OCI-LY1 (cell line): Measurements from ENCODE around the gene RFC1.

Source experiments
- H2AFZ ChIP-seq: fragments of 200-600 bp; sonication (generic), shearing (Covaris generic); 2 replicates; pipeline ENCODE4 v1.6.0; 2014; ENCODE audit warnings: antibody characterized with exemption, mild to moderate bottlenecking, low read length
- H3F3A ChIP-seq: fragments of 200-600 bp; sonication (generic), shearing (Covaris generic); 2 replicates; pipeline ENCODE4 v1.6.0; 2014; ENCODE audit warnings: mild to moderate bottlenecking, antibody characterized with exemption, low read length, moderate library complexity; ENCODE audit not compliant: insufficient read depth
- H3K27ac ChIP-seq: fragments of 200-600 bp; sonication (generic); 2 replicates; pipeline ENCODE4 v1.5.1; 2014; ENCODE audit warnings: low read length, mixed run types, mild to moderate bottlenecking, low read depth; ENCODE audit not compliant: poor library complexity, severe bottlenecking
- H3K27me3 ChIP-seq: fragments of 200-600 bp; sonication (generic); 2 replicates; pipeline ENCODE4 v1.6.0; 2014; ENCODE audit warnings: antibody characterized with exemption, mild to moderate bottlenecking, low read length, moderate library complexity; ENCODE audit not compliant: insufficient read depth
- H3K36me3 ChIP-seq: fragments of 200-600 bp; sonication (generic); 2 replicates; pipeline ENCODE4 v1.6.1; 2014; ENCODE audit warnings: mild to moderate bottlenecking, antibody characterized with exemption, low read length, moderate library complexity, mixed read lengths; ENCODE audit not compliant: insufficient read depth
- H3K4me1 ChIP-seq: fragments of 200-600 bp; sonication (generic); 2 replicates; pipeline ENCODE4 v1.5.1; 2014; ENCODE audit warnings: mild to moderate bottlenecking, low read length, moderate library complexity; ENCODE audit not compliant: insufficient read depth, severe bottlenecking
- H3K4me2 ChIP-seq: fragments of 200-600 bp; sonication (generic), shearing (Covaris generic); 2 replicates; pipeline ENCODE4 v1.6.1; 2014; ENCODE audit warnings: low read length
- H3K4me3 ChIP-seq: fragments of 200-600 bp; sonication (generic); 2 replicates; pipeline ENCODE4 v1.5.1; 2014; ENCODE audit warnings: low read length, low read depth, mild to moderate bottlenecking, mixed read lengths; ENCODE audit not compliant: poor library complexity, severe bottlenecking
- H3K79me2 ChIP-seq: fragments of 200-600 bp; shearing (Covaris generic); 2 replicates; pipeline ENCODE4 v1.6.1; 2016; ENCODE audit warnings: mixed run types, low read length, mixed read lengths; ENCODE audit not compliant: insufficient read depth
- H3K9ac ChIP-seq: fragments of 200-600 bp; sonication (generic), shearing (Covaris generic); 2 replicates; pipeline ENCODE4 v1.6.1; 2014; ENCODE audit warnings: mild to moderate bottlenecking, low read length, mixed read lengths
- H3K9me2 ChIP-seq: fragments of 200-600 bp; sonication (generic), shearing (Covaris generic); 2 replicates; pipeline ENCODE4 v1.6.1; 2014; ENCODE audit warnings: low read depth, mild to moderate bottlenecking, low read length, mixed read lengths
- H3K9me3 ChIP-seq: fragments of 200-600 bp; shearing (Covaris generic); 2 replicates; pipeline ENCODE4 v1.6.1; 2014; ENCODE audit warnings: low read length, mixed read lengths
- H4K20me1 ChIP-seq: fragments of 200-600 bp; sonication (generic), shearing (Covaris generic); 2 replicates; pipeline ENCODE4 v1.6.0; 2016; ENCODE audit warnings: mild to moderate bottlenecking, low read length; ENCODE audit not compliant: insufficient read depth
- EZH2 ChIP-seq: fragments of 200-600 bp; sonication (generic), shearing (Covaris generic); IDR thresholded peaks from 2 replicates; pipeline ENCODE4 v1.8.0; 2017; ENCODE audit warnings: borderline replicate concordance, mixed run types, mild to moderate bottlenecking, antibody characterized with exemption, low read length, moderate library complexity, mixed read lengths
- TF ChIP-seq, protein P1 (sequence below): fragments of 200-600 bp; sonication (generic), shearing (Covaris generic); IDR thresholded peaks from 2 replicates; pipeline ENCODE4 v1.5.1; 2017; ENCODE audit warnings: mild to moderate bottlenecking, antibody characterized with exemption, low read length, moderate library complexity, mixed read lengths

The RFC1 gene

DNA sequence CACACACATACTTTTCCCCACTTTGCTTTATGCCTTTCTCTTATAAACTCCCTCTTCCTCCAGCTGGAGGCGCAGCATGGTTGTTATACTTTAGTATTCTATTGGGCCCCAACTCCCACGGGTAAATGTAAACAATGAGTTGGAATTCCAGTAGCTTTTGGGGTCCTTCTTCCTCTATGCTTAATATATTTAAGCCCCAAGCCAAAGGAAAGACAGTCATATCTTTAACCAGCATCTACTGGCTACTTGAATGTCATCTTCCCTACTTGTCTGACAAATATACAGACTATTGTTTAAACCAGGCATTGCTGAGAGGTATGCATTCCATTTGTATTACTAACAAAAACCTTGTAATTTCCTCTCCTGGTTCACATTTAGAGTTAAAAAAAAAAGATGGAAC lies 110.9 kb downstream of the RFC1 start:
- Histone ChIP-seq H3K9me2 (no peaks in the 10 kb centered on the region), H3F3A (no peaks in the 10 kb centered on the region), H3K36me3 (peaks cover 7% of the 10 kb centered on the region), H4K20me1 (no peaks in the 10 kb centered on the region), H3K27ac (no peak overlapping the region), H2AFZ (no peak overlapping the region), H3K9me3 (no peaks in the 10 kb centered on the region), H3K4me1 (no peaks in the 10 kb centered on the region), H3K4me2 (no peak overlapping the region), H3K9ac (no peak overlapping the region), H3K27me3 (no peaks in the 10 kb centered on the region), H3K79me2 (no peaks in the 10 kb centered on the region), H3K4me3 (no peak overlapping the region)
- TF ChIP-seq, protein P1, sequence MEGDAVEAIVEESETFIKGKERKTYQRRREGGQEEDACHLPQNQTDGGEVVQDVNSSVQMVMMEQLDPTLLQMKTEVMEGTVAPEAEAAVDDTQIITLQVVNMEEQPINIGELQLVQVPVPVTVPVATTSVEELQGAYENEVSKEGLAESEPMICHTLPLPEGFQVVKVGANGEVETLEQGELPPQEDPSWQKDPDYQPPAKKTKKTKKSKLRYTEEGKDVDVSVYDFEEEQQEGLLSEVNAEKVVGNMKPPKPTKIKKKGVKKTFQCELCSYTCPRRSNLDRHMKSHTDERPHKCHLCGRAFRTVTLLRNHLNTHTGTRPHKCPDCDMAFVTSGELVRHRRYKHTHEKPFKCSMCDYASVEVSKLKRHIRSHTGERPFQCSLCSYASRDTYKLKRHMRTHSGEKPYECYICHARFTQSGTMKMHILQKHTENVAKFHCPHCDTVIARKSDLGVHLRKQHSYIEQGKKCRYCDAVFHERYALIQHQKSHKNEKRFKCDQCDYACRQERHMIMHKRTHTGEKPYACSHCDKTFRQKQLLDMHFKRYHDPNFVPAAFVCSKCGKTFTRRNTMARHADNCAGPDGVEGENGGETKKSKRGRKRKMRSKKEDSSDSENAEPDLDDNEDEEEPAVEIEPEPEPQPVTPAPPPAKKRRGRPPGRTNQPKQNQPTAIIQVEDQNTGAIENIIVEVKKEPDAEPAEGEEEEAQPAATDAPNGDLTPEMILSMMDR, result peak; percentile 28; the same call in 1 of the 2 replicates
- no peak for TF ChIP-seq EZH2

DNA sequence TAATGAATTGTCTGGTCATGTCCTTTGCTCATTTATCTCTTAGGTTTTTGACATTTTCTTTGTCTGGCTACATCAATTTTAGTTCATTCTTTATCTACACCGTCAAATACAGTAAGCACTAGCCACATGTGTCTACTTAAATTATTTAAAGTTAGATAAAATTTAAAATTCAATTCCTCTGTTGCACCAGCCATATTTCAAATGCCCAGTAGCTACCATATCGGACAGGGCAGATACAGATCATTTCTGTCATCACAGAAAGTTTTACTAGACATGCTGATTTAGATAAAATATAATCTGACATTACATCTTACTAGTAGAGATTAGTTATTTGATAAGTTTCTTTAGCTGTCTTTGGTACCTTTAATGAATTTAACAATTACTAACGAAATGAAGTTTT lies 122.7 kb downstream of the RFC1 start:
- H3K9me2 ChIP-seq, result no peaks in the 10 kb centered on the region
- no peak overlapping the region for H2AFZ ChIP-seq
- no peak overlapping the region for H3K27ac ChIP-seq
- TF ChIP-seq, protein P1, result no peak
- no peak for TF ChIP-seq EZH2
- H4K20me1 ChIP-seq, result no peaks in the 10 kb centered on the region
- no peak overlapping the region for H3K9ac ChIP-seq
- no peaks in the 10 kb centered on the region for H3K79me2 ChIP-seq
- no peaks in the 10 kb centered on the region for H3K9me3 ChIP-seq
- peaks cover 10% of the 10 kb centered on the region for H3K36me3 ChIP-seq
- no peak overlapping the region for H3K4me3 ChIP-seq
- H3K4me2 ChIP-seq, result no peak overlapping the region
- no peaks in the 10 kb centered on the region for H3K27me3 ChIP-seq
- H3F3A ChIP-seq, result no peaks in the 10 kb centered on the region
- H3K4me1 ChIP-seq, result no peaks in the 10 kb centered on the region
